Measurements from ENCODE around the gene METTL14.

DNA sequence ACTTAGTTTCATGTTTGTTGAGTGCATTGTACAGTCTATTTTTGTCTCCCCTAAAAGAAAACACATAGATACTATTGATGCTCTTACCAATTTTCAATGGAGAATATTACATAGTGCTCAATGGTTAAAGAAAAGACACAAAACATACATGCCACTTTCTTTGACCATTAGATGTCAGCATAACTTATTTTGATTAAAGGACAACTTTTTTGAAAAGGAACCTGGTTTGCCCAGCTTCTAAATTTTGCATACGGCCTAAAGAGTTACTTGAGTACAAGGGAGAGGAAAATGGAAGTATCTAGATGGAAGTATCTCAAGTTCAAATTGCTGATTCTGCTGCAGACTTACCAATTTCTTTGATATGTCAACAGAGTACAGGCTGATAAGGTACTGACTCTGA lies 68.5 kb downstream of the METTL14 start:
- TF ChIP-seq CTCF (optimal IDR thresholded peaks at IDR 0.05 in 1 of 3, IDR thresholded peaks at IDR 0.05 in 1 of 3, conservative IDR thresholded peaks at IDR 0.05 in 1 of 3; ENCODE audit: extremely low read depth in 1 of 3, insufficient read depth in 2 of 3, low read length in 3 of 3) (no peak), EZH2 (IDR thresholded peaks at IDR 0.05; ENCODE audit: low read length) (no peak)
